Measurements from ENCODE around the gene SELENOP. TPM values are rescaled to one million over a fixed set of nuclear protein-coding genes. Genes with fewer than 3 reads are reported as not detected.

Gene SELENOP
- total and polyA plus RNA-seq, 2 of the 13 experiments (the other 11 are each of a cell fraction or from before 2014, with no cell fraction given) = 1,895 to 2,083 TPM

- TF ChIP-seq, protein P1, sequence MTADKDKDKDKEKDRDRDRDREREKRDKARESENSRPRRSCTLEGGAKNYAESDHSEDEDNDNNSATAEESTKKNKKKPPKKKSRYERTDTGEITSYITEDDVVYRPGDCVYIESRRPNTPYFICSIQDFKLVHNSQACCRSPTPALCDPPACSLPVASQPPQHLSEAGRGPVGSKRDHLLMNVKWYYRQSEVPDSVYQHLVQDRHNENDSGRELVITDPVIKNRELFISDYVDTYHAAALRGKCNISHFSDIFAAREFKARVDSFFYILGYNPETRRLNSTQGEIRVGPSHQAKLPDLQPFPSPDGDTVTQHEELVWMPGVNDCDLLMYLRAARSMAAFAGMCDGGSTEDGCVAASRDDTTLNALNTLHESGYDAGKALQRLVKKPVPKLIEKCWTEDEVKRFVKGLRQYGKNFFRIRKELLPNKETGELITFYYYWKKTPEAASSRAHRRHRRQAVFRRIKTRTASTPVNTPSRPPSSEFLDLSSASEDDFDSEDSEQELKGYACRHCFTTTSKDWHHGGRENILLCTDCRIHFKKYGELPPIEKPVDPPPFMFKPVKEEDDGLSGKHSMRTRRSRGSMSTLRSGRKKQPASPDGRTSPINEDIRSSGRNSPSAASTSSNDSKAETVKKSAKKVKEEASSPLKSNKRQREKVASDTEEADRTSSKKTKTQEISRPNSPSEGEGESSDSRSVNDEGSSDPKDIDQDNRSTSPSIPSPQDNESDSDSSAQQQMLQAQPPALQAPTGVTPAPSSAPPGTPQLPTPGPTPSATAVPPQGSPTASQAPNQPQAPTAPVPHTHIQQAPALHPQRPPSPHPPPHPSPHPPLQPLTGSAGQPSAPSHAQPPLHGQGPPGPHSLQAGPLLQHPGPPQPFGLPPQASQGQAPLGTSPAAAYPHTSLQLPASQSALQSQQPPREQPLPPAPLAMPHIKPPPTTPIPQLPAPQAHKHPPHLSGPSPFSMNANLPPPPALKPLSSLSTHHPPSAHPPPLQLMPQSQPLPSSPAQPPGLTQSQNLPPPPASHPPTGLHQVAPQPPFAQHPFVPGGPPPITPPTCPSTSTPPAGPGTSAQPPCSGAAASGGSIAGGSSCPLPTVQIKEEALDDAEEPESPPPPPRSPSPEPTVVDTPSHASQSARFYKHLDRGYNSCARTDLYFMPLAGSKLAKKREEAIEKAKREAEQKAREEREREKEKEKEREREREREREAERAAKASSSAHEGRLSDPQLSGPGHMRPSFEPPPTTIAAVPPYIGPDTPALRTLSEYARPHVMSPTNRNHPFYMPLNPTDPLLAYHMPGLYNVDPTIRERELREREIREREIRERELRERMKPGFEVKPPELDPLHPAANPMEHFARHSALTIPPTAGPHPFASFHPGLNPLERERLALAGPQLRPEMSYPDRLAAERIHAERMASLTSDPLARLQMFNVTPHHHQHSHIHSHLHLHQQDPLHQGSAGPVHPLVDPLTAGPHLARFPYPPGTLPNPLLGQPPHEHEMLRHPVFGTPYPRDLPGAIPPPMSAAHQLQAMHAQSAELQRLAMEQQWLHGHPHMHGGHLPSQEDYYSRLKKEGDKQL (CRISPR knock-in tag; IDR thresholded peaks at IDR 0.05; ENCODE audit: low read depth) = no peak
- no peak for TF ChIP-seq ZNF205 (CRISPR knock-in tag; IDR thresholded peaks at IDR 0.05)
- TF ChIP-seq EED (CRISPR knock-in tag; IDR thresholded peaks at IDR 0.05) = no peak
- TF ChIP-seq, protein P2, sequence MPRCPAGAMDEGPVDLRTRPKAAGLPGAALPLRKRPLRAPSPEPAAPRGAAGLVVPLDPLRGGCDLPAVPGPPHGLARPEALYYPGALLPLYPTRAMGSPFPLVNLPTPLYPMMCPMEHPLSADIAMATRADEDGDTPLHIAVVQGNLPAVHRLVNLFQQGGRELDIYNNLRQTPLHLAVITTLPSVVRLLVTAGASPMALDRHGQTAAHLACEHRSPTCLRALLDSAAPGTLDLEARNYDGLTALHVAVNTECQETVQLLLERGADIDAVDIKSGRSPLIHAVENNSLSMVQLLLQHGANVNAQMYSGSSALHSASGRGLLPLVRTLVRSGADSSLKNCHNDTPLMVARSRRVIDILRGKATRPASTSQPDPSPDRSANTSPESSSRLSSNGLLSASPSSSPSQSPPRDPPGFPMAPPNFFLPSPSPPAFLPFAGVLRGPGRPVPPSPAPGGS (CRISPR knock-in tag; IDR thresholded peaks at IDR 0.05) = no peak
- TF ChIP-seq ZNF33B (CRISPR knock-in tag; IDR thresholded peaks at IDR 0.05) = no peak
- no peak for TF ChIP-seq SIN3A (IDR thresholded peaks at IDR 0.05; ENCODE audit: borderline replicate concordance, low read depth, low read length)
- TF ChIP-seq SP1 (IDR thresholded peaks at IDR 0.05) = no peak
- TF ChIP-seq SP1 (CRISPR knock-in tag; IDR thresholded peaks at IDR 0.05) = no peak
- TF ChIP-seq AFF4 (CRISPR knock-in tag; IDR thresholded peaks at IDR 0.05) = peak; percentile 79
- TF ChIP-seq ZFP36L1 (CRISPR knock-in tag; IDR thresholded peaks at IDR 0.05) = peak; percentile 24; the same call in 1 of the 2 replicates
- no peak for TF ChIP-seq ZNF136 (CRISPR knock-in tag; IDR thresholded peaks at IDR 0.05; ENCODE audit: low read depth)
- peak; percentile 72 for TF ChIP-seq POLR2AphosphoS5 (IDR thresholded peaks at IDR 0.05; ENCODE audit: low read depth, low read length)
- TF ChIP-seq, protein P3, sequence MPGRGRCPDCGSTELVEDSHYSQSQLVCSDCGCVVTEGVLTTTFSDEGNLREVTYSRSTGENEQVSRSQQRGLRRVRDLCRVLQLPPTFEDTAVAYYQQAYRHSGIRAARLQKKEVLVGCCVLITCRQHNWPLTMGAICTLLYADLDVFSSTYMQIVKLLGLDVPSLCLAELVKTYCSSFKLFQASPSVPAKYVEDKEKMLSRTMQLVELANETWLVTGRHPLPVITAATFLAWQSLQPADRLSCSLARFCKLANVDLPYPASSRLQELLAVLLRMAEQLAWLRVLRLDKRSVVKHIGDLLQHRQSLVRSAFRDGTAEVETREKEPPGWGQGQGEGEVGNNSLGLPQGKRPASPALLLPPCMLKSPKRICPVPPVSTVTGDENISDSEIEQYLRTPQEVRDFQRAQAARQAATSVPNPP (CRISPR knock-in tag; IDR thresholded peaks at IDR 0.05) = peak; percentile 20; the same call in 1 of the 2 replicates
- TF ChIP-seq ZNF720 (CRISPR knock-in tag; IDR thresholded peaks at IDR 0.05) = no peak
- TF ChIP-seq ZNF251 (CRISPR knock-in tag; IDR thresholded peaks at IDR 0.05) = no peak
- TF ChIP-seq MBNL3 (CRISPR knock-in tag; conservative IDR thresholded peaks at IDR 0.05) = no peak
- TF ChIP-seq ZNF337 (CRISPR knock-in tag; IDR thresholded peaks at IDR 0.05; ENCODE audit: borderline replicate concordance, low read depth) = no peak
- TF ChIP-seq, protein P4, sequence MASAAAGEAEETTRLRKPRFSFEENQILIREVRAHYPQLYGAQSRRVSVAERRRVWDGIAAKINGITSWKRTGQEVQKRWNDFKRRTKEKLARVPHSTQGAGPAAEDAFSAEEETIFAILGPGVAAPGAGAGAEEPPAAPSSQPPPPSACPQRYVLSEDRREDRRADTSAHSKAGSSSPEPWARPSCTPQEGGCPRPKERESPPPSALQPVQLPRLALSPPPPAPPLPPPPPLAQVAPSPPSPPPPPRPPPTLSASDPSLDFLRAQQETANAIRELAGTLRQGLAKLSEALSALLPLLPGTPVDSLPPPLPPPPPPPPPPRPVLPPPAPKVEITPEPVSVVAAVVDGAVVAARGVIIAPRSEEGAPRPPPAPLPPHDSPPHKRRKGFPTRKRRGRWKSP (CRISPR knock-in tag; IDR thresholded peaks at IDR 0.05) = peak; percentile 35; the same call in 1 of the 2 replicates
Observed at GRCh38 chr5:42800748-42801330, 10.9 kb downstream of the SELENOP start (continued).
